GM18870 (cell line): Measurements from ENCODE around the gene TRIM72.
A peak's percentile ranks its signal among the peaks of the same experiment; 100 is the strongest.
"Not testable (repeated sequence)": the region's sequence is repeated elsewhere in the genome, so short reads cannot be mapped to it uniquely, and the experiment has no call there.

Source experiments
- ATAC-seq: cut with Tn5 transposase; IDR thresholded peaks from one replicate; pipeline ENCODE4 v1.9.1; 2021; ENCODE audit warnings: moderate library complexity; ENCODE audit not compliant: unreplicated experiment

Gene TRIM72, protein sequence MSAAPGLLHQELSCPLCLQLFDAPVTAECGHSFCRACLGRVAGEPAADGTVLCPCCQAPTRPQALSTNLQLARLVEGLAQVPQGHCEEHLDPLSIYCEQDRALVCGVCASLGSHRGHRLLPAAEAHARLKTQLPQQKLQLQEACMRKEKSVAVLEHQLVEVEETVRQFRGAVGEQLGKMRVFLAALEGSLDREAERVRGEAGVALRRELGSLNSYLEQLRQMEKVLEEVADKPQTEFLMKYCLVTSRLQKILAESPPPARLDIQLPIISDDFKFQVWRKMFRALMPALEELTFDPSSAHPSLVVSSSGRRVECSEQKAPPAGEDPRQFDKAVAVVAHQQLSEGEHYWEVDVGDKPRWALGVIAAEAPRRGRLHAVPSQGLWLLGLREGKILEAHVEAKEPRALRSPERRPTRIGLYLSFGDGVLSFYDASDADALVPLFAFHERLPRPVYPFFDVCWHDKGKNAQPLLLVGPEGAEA

DNA sequence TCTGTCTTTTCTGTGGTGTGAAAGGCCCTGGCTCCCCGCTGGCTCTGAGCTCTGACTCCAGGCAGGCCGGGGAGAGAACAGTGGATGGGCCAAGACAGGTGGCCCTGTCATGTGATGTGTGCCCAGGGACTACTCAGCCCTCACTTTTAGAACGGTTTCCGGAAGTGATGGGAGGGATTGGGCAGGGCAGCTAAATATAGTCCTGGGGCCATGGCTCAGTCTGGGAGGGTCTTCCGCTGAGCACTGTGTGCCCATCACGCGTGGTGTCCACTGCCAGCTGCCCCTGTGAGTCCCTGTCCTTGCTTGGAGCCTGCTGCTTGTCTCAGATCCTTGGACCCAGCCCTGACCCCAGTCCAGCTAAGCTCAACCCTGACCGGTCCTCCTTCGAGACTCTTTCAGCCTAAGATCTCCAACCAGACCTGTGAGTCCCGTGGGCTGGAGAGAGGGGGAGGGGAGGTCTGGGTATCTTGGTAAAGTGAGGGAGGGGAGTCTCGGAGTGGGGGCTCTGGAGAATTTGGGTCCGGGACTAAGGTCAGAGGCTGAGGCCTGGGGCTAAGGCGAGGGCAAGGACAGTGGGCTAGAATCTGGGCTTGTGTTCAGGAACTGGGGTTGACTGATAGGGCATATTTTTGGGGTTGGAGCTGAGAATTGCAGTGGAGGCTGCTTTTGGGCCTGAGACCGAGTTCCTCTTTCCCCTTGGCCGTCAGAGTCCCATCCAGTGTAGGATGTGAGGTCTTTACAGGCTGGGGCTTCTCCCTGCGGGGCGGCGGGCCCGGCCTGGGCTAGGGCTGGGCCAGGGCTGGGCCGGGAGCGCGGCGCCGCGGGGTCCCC is at the start of gene TRIM72:
Gene TRIM72 (plus strand): TSS at position 243 of the 831 bp plus-strand sequence. CDS start 620 bp downstream, outside the sequence.
- ATAC-seq = no peak

DNA sequence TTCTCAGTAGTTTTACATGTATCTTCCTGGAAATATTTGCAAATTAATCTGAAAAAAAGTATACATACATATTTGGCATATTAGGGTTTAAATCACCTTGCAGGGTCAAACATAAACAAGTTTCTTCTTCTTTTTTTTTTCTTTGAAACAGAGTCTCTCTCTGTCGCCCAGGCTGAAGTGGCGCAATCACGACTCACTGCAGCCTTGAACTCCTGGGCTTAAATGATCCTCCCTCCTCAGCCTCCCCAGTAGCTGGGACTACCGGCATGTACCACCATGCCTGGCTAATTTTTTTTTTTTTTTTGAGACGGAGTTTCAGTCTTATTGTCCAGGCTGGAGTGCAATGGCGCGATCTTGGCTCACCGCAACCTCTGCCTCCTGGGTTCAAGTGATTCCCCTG is 46.6 kb upstream of the TRIM72 start:
- no peak for ATAC-seq

DNA sequence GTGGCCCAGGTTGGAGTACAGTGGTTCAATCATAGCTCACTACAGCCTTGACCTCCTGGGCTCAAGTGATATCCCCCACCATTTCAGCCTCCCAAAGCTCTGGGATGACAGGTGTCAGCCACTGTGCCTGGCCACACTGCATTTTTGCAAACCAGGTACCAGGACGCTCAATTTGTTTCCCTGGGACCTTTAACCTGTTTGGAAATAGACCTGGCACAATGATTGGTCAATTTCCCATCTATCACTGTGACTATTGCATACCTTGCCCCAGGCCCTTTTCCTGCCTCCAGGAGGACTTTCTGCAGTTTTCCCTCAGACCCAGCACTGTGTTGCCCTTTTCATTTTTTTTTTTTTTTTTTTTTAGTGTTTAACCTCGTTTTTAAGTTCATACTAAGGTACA is 45.1 kb upstream of the TRIM72 start:
- ATAC-seq = no peak

DNA sequence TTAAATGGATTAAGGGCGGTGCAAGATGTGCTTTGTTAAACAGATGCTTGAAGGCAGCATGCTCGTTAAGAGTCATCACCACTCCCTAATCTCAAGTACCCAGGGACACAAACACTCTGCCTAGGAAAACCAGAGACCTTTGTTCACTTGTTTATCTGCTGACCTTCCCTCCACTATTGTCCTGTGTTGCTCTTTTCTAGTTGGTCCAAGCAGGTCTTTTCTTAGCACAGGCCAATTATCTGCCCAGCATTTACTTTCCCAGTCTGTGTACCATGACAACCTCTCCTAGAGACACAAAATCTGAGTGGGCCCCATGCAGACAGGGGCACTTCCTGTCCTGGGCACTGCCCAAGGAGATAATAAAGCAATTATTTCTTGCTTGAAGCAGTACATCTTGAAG is 43.9 kb upstream of the TRIM72 start:
- not testable (repeated sequence) for ATAC-seq

DNA sequence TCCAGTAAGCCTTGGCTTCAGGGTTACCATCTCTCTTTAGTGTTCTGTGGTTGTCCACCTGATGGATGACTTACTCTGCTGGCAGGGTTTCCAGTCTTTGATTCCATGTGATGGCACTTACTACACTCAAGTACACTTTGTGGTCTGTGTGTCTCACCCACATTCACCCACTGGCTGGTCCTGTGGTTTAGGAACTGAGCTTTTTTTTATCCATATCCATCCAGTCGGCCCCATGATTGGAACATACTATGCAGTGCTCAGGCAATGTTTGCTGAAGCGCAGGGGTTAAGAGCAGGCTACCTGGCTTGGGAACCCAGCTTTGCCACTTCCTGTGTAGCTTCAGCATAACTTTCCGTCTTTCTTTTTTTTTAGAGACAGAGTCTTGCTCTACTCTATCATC is 36.8 kb upstream of the TRIM72 start:
- ATAC-seq = no peak

DNA sequence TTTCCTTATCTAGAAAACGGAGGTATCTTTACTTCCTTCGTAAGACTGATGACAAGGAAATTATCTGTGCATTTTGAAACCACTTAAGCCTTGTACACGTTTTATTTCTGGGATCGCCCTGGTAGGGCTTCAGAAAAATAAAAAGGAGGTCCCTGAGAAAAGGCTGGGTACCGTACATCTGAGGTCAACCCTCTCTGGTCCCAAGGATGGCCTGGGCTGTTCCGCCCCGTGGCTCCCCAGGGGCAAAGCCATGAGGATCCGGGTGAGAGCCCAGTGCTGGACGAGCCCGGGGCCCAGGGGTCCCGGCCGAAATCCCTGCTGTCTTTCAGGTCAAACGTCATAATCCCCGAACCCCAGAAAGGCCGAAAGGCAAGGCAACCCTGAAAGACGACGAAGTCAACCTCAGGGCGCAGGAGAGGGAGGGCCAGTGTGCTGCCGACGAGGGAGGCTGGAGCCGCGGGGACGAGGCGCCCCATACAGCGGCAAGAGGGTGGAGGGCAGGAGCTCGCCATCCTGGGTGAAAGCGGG is 34.6 kb upstream of the TRIM72 start:
- ATAC-seq = peak; percentile 6

DNA sequence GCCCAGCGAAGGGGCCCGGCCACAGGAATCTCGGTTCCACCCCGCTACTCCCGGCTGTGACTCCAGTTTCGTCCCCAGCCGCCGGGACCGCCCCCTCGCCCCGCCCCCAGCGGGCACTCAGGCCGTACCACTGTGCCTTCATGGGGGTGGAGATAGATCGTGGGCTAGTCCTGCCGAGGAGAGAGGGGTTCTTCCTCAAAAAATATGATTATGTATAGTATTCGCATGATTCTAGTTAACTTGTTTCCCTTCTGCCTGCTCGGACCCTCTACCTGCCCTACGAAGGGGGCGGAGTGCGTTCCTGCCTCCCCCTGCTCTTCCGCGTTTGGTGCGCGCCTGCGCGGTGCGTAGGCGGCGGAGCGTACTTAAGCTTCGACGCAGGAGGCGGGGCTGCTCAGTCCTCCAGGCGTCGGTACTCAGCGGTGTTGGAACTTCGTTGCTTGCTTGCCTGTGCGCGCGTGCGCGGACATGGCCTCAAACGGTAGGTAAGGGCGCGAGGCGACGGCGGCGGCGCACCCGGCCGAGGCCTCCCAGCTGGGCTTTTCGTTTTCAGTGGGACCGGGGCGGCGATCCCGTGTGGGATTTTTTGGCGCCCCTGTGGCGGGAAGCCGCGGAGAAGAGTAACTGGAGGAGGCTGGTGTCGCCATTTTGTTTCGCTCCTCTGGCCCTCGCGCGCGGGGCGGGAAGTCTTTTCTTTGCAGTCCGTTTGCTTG is 34.0 kb upstream of the TRIM72 start, which contains the start of gene FUS:
Gene FUS (plus strand): TSS at position 393 of the 713 bp plus-strand sequence. CDS start 76 bp downstream, at position 469.
- peak; percentile 59 for ATAC-seq

DNA sequence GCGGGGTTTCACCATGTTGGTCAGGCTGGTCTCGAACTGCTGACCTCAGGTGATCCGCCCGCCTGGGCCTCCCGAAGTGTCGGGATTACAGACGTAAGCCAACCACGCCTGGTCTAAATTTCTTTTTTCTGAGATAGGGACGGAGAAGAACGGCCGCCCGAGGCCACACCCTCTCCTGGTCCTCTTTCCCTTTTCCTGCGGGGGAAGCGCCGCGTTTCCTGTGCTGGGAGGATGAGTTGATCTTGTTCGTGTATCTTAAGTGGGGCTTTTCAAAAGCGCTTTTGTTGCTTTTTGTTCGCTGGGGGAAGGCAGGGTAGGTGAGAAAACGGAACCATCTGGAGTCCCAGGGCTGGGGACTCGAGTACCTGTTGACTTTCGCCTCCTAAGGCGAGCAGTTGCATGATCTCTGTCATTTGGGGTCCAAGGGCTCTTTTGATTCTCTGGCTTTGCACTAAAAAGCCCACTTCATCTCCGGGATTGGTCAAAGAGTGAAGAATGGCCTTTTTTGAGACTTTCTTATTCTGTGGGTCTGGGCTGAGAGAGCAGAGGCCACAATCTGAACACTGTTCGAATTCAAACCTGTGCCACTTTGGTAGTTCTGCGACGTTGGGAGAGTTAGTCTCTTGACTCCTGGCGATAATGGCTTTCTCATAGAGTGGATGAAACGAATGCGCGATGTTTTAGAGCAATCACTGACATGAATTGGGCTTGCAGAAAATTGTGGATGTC is 32.7 kb upstream of the TRIM72 start:
- ATAC-seq = no peak

DNA sequence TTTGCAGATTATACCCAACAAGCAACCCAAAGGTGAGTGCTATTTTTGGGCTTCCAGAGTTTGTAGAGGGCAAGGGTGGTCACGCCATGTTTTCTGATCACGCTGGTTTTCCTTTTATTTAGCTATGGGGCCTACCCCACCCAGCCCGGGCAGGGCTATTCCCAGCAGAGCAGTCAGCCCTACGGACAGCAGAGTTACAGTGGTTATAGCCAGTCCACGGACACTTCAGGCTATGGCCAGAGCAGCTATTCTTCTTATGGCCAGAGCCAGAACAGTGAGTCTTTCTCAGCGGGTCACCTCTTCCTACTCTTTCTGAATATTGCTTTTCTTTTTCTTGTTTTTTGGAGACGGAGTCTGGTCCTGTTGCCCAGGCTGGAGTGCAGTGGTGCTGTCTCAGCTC is 31.5 kb upstream of the TRIM72 start:
- ATAC-seq = no peak

DNA sequence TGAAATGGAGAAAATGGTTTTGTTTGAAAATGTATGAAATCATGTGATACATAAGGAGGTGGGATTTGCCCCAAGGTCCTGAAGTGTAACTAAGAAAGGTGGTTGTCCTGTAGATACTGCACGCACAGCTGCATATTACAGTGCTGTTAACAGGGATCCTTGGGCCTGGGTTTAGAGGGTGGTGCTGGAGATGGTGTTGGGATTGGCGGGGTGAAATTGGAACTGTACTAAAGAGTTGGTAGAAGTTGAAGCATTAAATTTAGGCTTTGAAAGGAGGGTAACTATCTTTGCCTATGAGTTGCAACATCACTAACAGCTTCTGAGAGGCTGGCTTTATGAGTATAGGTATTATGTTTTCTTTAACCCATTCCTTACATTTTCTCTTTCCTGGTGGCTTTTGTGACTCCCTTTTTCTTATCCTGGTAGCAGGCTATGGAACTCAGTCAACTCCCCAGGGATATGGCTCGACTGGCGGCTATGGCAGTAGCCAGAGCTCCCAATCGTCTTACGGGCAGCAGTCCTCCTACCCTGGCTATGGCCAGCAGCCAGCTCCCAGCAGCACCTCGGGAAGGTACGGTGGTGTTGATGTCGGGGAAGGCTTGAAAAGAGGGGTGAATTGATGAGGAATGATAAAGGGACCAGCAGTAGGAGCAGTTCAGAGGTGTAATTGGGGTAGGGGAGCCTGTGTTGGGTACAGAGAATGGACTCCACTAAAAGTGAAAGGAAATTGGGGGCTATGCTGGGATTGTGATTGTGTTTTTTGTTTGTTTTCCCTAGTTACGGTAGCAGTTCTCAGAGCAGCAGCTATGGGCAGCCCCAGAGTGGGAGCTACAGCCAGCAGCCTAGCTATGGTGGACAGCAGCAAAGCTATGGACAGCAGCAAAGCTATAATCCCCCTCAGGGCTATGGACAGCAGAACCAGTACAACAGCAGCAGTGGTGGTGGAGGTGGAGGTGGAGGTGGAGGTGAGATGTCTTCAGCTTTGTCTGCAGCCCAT is 30.2 kb upstream of the TRIM72 start:
- ATAC-seq = no peak

DNA sequence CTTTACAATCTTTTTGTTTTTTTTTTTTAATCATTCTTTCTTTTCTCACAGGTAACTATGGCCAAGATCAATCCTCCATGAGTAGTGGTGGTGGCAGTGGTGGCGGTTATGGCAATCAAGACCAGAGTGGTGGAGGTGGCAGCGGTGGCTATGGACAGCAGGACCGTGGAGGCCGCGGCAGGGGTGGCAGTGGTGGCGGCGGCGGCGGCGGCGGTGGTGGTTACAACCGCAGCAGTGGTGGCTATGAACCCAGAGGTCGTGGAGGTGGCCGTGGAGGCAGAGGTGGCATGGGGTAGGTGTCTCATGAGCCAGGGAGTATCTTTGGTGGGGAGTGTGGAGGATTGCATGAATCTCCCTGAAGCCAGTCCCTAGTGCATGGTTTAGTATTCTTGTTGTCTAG is 29.0 kb upstream of the TRIM72 start:
- no peak for ATAC-seq

DNA sequence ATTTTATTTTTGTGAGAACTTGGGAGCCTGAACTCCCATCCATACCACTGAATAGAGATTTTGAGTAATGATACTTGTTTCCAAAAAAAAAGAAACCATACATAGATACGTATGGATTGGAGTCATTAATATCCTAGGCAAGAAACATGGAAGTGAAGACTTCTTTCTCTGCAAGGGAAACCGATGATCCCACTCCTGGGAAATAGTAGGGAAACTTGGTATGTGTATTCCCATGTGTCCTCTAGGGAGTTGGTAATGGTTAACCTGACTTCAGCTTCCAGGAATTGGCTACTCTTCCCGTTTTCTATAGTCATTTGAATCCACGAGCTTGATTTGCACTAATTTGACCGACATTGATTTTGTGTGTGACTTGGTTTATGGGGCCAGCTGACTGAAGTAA is 28.6 kb upstream of the TRIM72 start:
- ATAC-seq = no peak

DNA sequence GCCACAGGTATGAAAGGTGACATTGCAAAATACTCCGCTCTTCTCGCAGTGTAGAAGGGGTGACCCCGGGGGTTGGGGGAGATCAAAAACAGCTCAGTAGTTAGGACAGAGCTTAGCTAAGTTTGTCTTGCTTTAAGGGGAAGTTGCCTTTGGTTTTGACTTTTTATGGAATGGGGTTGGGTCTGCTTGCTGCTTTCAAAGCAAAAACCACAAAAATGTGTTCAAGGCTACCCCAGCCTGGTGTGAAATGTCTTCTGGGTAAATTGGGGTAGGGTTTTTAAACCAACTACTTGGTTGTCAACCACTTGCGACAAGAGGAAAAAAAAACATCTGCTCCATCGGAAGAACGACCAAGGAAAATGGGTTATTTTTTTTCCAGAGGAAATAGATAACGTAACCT is 27.7 kb upstream of the TRIM72 start:
- no peak for ATAC-seq

DNA sequence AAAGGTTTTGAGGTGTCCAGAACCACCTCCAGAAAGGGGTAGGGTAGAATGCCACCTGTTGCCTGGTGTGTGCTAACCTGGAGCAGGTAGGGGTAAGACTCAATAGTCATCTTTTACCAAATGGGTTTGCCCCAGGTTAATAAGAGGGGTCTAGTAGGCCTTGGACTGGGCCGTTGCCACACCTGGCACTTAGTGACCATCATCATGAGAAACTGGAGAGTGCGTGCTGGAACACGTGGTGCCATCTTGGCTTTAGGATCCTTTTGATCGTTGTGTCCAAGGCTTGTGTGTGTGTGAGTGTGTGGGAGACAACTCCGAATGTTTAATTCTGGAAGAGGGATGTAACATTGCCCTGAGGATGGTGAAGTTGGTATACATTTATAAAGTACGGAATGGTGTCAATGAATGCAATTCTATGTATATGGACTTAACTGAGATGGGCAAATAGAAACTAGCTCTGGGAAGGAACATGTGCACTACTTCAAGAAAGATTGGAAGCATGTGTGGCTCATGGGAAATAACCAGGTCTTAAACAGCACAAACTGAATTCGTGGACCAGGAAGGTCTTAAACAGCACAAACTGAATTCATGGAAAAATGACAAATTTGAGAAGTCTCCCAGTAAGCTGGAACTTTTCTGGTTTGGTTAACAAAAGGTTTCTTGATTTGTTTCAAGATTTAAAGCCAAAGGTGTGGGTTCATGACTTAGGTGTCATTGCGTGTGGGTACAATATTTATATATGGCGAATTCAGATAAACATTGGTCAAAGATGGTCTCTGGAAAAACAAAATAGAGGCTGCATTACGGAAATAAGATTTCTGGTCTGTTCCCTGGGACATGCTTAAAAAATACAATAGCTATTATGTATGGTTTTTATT is 26.8 kb upstream of the TRIM72 start:
- no peak for ATAC-seq

DNA sequence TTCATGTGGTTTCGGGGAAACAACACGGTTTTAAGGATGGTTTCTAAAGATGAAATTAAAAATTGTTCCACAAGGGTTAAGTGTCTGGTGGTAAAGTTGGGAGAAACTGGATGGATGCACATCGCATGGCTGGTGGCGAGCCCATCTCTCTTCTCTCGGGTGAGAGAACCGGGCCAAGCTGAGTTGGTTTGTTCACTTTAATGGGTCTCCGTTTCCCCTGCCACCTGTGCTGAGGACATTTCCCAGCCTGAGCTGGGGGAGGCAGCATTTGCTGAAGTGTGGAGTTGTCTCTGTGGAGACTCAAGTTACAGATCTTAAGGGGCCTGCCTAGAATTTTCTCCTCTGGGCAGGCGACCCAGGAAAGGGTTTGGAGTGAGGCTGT is 26.1 kb upstream of the TRIM72 start:
- no peak for ATAC-seq

DNA sequence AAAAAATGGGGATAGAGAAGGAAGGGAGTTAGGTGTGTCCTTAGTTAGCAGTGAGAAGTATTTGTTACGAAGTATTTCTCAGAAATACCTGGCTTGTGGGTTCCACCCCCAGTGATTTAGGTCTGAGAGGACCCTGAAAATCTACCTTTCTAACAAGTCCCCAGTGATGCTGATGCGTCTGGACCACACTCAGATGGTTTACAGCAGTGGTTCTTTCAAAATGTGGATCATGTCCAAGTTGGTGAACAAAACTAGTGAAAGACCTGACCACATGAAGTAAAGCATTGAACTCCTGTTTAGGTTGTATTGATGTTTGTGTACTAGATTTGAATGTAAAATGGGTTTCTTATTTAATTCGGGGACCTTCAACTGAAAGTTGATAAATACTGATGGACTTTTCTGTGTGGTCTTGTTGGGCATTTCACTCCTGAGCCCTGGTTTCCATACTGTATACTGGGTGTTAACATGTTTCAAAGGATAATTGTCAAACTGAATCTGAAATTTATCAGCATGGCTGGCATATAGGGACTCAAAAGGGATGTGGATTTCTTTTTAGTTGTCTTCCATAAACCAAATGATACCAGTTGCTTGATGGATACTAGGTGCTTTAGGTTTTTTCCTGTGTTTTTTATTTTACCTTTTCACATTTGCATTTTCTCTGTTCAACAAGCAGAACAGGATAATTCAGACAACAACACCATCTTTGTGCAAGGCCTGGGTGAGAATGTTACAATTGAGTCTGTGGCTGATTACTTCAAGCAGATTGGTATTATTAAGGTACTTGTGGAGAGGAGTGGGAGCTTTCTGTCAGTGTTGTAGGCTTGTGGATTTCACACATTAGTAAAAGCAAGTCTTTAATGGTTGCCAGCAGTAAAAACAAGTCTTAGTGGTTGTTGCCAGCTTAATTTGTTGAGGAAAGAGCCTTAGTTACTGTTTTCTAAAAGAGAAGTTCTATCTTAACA is 25.2 kb upstream of the TRIM72 start:
- ATAC-seq = no peak

DNA sequence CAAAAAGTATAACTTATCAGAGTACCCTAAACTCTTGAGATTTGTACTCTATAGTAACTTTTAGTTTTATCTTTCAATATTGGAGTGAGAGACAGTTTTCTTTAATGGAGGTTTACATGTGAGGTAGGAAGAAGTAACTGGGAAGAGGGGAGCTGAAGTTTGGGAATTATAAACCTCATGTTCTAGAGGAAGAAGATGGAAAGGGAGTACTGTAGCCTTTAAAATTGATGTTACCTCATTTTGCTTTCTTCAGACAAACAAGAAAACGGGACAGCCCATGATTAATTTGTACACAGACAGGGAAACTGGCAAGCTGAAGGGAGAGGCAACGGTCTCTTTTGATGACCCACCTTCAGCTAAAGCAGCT is 24.5 kb upstream of the TRIM72 start:
- no peak for ATAC-seq
